HTR-8/SVneo (cell line): Measurements from ENCODE around the gene HKDC1.
A peak's percentile ranks its signal among the peaks of the same experiment; 100 is the strongest.
"Not testable (repeated sequence)": the region's sequence is repeated elsewhere in the genome, so short reads cannot be mapped to it uniquely, and the experiment has no call there.

Source experiments
- DNase-seq: peaks from one replicate; pipeline ENCODE4 v3.0.0; 2011; ENCODE audit warnings: low spot score, mixed read lengths; ENCODE audit not compliant: insufficient read length
- FAIRE-seq: peaks from 2 replicates; lab custom pipeline; 2011; peaks lifted over from hg19 to GRCh38; lab: Jason Lieb, UNC

The HKDC1 gene

GRCh38 chr10:69220041-69220451, at the start of gene HKDC1:
HKDC1 (plus strand) TSS chr10:69220332; CDS start chr10:69220436, 104 bp downstream.
- FAIRE-seq: no peak
- no peak for DNase-seq

- FAIRE-seq: no peak
- no peak for DNase-seq
Observed at GRCh38 chr10:69172241-69172982, 47.7 kb upstream of the HKDC1 start.

GRCh38 chr10:69175326-69175725, 44.8 kb upstream of the HKDC1 start:
- DNase-seq, FAIRE-seq: not testable (repeated sequence)

GRCh38 chr10:69176823-69177222, 43.3 kb upstream of the HKDC1 start:
- FAIRE-seq (no peak), DNase-seq (no peak)

- FAIRE-seq (no peak), DNase-seq (peak; percentile 10)
Observed at GRCh38 chr10:69179089-69179742, 40.9 kb upstream of the HKDC1 start.

- DNase-seq (peak; percentile 99), FAIRE-seq (peak; percentile 91)
Observed at GRCh38 chr10:69179743-69180524, 40.2 kb upstream of the HKDC1 start, which contains the start of gene SUPV3L1. SUPV3L1 (plus strand) TSS chr10:69180234; CDS start chr10:69180292, 58 bp downstream.

- FAIRE-seq (no peak), DNase-seq (peak; percentile 26)
Observed at GRCh38 chr10:69180525-69181204, 39.5 kb upstream of the HKDC1 start.

- DNase-seq (no peak), FAIRE-seq (no peak)
Observed at GRCh38 chr10:69181433-69181832, 38.7 kb upstream of the HKDC1 start.

- DNase-seq (no peak), FAIRE-seq (no peak)
Observed at GRCh38 chr10:69182005-69182404, 38.1 kb upstream of the HKDC1 start.

GRCh38 chr10:69186524-69186923, 33.6 kb upstream of the HKDC1 start:
- no peak for FAIRE-seq
- DNase-seq: no peak

- FAIRE-seq: no peak
- DNase-seq: no peak
Observed at GRCh38 chr10:69201045-69201444, 19.1 kb upstream of the HKDC1 start.

GRCh38 chr10:69202332-69202731, 17.8 kb upstream of the HKDC1 start:
- DNase-seq (no peak), FAIRE-seq (no peak)

GRCh38 chr10:69208761-69209160, 11.4 kb upstream of the HKDC1 start:
- DNase-seq (no peak), FAIRE-seq (no peak)

GRCh38 chr10:69209787-69210484, 10.2 kb upstream of the HKDC1 start:
- DNase-seq (no peak), FAIRE-seq (no peak)

GRCh38 chr10:69211104-69211503, 9.0 kb upstream of the HKDC1 start:
- no peak for DNase-seq
- no peak for FAIRE-seq

- no peak for DNase-seq
- no peak for FAIRE-seq
Observed at GRCh38 chr10:69211524-69211923, 8.6 kb upstream of the HKDC1 start.

- no peak for FAIRE-seq
- no peak for DNase-seq
Observed at GRCh38 chr10:69213591-69214311, 6.4 kb upstream of the HKDC1 start.

GRCh38 chr10:69214666-69215131, 5.4 kb upstream of the HKDC1 start:
- FAIRE-seq (no peak), DNase-seq (no peak)
